A204.1 (cell line): ENCODE data around the gene INPP5D.
"Not testable (repeated sequence)": the region's sequence is repeated elsewhere in the genome, so short reads cannot be mapped to it uniquely, and the experiment has no call there.

Experiments used
- FAIRE-seq: peaks from 2 replicates; lab custom pipeline; 2012; peaks lifted over from hg19 to GRCh38; lab: Jason Lieb, UNC

Gene INPP5D

DNA sequence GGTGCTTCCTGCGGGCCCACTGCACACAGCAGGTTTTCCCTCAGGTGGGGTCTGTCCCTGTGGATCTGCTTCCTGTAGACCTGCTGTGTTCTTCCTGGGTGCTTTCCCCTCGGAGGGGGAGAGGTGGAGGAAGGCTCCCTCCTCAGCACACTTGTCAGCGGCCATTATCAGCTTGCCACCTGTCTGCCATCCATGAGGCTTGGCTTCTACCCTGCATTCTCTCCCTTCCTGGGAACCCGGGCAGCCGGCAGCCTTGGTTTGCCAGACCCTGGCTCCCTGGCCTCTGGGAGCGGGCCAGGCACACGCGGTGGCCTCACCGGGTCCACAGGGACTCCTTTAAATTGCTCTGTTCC is 58.5 kb downstream of the INPP5D start:
- no peak for FAIRE-seq

DNA sequence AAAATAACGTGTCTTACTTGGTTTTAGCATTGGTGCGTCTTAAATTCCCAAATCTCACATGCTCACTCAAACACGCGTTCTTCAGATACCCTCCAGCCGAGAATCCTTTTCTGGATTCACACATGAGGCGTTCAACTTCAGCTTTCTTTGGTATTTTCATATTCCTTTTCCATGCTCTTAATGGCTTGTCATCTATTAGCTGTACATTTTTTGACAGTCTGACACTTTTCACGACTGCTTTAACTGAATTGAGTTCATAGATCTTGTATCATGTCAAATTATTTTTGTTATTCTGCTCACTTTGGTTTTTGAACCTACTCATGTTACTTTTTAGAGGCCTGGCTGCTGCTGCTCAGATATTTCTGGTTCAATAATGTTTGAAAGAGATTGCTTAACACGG is 59.0 kb downstream of the INPP5D start:
- FAIRE-seq = no peak

DNA sequence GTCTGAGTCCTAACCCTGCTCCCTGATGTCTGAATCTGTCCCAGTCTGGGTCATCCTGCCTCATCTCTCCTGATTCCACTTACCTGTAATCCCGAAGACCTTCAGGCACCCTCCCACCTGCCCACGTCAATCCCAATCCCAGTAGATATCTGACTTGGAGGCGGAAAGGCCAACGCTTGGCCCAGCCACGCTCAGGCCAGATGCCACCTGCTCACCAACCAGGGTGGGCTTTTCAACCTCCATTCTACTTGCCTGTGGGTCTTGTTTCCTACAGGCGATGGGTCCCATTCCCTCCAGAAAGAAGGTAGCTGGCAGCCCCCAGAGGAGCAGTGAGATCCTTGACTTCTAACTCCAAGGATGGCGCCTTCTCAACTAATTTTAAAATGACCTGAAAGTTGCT is 59.7 kb downstream of the INPP5D start:
- FAIRE-seq = no peak

DNA sequence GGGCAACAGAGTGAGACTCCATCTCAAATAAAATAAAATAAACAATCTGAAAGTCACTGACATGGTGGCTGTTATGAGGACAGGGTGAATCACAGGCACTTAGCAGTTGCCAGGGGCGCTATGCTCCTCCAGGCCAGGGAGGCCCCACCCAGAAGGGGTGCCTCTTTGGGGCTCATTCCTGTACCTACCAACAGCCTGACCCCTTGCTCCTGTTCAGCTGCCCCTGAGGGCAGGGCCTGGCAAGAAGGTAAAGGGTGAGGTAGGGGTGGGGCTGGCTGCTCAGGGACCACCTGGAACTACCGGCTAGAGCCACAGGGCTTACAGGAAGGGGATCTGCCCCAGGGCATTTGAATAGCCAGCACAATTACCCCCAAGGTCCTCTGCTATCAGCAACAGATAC is 60.3 kb downstream of the INPP5D start:
- no peak for FAIRE-seq

DNA sequence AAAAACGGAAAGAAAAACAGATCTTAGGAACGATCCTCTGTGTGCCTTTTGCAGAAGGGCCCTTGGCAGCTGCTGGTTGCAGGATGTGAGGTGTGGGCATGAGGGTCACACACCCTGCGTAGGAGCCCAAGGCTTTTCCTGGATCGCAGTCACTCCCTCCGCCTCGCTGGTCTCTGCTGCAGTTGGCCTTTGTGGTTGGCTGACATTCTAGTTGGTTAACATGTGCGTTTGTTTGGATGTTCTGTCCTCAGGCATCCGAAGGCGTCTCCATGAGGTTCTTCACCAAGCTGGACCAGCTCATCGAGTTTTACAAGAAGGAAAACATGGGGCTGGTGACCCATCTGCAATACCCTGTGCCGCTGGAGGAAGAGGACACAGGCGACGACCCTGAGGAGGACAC is 61.7 kb downstream of the INPP5D start:
- FAIRE-seq = no peak

DNA sequence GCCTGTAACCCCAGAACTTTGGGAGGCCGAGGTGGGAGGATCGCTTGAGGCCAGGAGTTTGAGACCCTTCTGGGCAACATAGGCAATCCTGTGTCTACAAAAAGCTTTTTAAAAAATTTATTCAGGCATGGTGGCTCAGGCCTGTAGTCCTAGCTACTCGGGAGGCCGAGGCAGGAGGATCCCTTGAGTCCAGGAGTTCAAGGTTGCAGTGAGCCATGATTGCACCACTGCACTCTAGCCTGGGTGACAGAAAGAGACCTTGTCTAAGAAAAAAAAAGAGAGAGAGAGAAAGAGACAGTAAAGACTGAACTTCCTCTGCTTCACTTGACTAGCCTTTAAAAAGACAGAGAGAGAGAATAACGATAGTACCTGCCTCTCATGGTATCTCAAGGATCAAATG is 62.4 kb downstream of the INPP5D start:
- no peak for FAIRE-seq

DNA sequence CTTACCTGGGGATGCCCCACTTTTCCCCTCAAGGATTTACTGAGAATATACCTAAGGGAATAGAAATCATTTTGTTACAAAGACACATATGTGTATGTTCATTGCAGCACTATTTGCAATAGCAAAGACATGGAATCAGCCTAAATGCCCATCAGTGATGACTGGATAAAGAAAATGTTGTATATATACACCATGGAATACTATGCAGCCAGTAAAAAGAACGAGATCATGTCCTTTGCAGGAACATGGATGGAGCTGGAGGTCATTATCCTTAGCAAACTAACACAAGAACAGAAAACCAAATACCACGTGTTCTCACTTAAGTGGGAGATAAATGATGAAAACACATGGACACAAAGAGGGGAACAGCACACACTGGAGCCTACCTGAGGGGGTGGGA is 63.4 kb downstream of the INPP5D start:
- FAIRE-seq = not testable (repeated sequence)

DNA sequence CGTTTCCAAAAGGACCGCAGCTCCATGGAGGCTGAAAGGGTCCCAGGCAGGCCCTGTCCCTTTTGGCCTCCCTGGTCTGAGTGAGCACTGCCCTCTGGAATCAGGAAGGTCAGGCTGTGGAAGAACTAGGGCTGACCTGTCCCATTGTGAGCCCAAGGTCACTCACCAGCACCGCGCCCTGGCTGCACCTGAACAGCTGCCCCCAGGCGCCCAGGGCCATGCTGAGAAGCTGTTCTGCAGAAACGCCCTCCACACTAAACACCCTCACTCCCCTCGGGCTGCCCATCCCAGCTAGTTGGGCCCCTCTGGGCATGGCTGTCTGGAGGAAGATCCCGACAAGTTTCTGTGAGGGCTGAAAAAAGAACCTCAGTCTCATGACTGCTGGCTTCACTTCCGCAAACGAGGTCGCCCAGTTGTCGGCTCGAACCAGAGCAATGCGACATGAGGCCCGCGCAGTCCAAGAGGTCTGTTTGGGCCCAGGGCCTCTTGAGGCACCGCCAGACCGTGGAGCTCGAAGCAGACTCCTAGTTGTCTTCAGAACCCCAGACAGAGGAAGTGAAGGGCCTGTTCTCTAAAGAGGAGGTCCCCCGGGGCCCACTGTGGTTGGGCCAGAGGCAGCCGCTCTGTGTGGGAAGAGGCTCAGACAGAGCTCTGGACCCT is 64.4 kb downstream of the INPP5D start:
- no peak for FAIRE-seq

DNA sequence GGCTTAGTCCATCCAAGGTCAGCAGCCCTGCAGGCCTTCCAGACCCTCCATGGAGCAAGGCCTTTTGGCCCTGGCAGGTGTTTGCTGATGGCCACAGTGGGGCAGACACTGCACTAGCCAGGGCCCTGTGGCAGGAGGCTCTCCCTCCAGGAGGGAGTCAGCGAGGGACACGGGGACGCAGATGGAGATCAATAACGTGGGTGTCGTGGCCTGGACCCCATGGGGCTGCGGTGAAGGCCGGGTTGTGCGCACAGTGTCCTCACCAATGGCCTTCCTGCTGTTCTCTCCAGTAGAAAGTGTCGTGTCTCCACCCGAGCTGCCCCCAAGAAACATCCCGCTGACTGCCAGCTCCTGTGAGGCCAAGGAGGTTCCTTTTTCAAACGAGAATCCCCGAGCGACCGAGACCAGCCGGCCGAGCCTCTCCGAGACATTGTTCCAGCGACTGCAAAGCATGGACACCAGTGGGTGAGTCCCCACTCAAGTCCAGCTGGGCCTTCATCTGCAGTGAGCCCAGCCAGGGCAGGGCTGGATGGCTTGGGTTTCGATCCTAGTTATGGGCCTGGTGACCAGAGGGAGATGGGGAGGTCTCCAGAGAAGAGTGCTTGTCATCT is 65.4 kb downstream of the INPP5D start:
- FAIRE-seq = no peak

DNA sequence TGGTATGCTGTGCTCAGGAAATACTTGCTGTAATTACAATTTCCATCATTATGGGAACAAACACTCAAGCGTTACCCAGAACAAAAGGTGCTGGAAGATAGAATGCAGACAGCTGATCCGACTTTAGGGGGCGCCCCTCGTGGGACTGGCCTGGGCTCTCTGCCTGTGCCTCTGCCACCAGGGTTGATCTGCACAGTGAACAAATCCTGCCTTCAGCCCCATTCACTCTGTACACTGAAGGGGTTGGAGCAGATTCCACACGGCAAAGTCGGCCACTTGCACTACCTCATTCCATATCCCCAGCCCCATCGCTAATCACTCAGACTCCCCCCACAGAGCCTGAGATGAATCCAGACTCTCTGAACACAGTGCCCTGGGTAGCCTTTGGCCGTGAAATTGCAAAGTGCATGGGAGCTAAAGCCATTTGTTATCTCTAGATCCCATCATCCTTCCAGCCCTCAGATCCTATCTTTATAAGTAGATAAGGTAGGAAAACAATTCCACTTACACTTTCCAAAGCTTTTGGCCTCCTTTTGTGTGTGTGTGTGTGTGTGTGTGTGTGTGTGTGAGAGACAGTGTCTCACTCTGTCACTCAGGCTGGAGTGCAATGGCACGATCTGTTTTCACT is 69.3 kb downstream of the INPP5D start:
- no peak for FAIRE-seq

DNA sequence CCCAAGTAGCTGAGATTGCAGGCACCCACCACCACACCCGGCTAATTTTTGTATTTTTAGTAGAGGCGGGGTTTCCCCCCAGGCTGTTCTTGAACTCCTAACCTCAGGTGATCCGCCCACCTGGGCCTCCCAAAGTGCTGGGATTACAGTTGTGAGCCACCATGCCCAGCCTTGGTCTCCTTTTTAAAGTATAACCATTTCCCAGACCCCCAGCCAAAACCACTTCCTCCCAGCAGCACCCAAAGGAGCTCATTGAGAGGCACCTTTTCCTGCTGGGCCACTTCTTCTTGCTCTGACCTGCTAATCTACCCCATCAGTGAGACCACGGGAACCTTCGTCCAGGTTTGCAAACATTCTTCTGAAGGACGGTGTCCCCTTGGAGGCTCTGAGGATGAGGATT is 69.9 kb downstream of the INPP5D start:
- FAIRE-seq = no peak

DNA sequence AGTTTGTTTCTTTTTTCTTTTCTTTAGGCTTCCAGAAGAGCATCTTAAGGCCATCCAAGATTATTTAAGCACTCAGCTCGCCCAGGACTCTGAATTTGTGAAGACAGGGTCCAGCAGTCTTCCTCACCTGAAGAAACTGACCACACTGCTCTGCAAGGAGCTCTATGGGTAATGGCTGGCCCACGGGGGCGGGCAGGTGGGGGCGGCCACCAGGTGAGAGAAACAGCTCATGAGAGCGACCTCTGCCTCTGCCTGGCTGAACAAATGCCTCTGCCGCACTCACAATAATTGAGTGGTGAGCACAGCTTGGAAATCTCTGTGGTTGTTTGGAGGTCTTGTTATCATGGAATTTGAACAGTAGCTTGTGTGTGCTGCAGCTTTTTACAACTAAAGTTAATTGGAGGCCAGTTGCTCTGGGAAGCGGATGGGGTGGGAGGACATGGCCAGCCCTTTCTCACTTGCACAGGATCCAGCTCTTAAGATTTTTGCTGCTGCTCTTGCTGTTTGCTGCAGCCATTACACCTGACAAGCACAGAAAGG is 70.4 kb downstream of the INPP5D start:
- no peak for FAIRE-seq

DNA sequence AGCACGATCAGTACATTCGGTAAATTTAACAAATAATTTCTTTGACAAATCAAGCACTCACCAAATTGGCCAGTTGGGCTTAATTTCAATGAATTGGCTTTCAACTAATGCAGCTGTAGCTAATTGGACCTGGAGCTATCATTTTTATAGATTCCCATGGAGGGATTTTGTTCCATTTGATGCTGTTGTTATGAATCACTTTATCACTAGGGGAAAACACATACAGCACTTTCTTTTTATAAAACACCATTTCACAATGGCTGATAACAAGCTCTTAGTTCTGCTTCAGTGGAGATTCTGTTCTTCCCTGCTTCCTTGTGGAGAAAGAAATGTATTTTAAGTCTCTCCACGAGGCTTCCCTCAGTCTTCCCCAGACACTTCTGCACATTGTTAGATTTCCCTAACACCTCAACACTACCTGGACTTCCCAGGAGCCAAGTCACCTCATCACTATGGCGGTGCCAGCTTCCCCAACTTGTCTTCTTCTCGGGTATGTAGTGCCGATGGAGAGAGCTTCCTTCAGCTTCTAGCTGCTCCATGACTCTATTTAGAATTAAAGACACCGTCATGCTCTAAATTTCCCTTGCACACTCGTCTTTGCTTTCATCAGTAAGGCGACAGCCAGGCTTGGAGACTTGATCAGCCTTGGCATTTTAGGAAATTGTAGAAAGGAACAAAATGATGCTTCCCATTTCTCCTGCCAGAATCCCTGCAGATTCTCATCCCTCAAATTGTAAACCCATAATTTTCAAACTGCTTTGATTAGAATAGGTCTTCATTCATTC is 72.0 kb downstream of the INPP5D start:
- no peak for FAIRE-seq

DNA sequence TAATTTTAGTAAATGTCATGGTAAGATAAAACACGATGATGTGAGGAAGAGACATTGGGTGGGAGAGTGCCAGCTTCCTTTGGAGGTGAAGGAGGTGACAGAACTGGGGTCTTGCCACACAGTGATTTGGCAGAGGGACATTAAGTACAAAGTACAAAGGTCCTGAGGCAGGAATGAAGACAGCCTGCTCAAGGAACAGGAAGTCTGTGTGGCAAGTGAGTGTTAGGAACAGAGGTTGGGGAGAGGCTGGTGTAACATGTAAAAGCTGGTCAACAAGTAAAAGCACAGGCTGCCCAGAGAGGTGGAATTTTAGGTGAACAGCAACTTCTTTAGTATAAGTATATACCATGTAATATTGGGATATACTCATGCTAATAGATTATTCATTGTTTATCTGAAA is 73.1 kb downstream of the INPP5D start:
- no peak for FAIRE-seq

DNA sequence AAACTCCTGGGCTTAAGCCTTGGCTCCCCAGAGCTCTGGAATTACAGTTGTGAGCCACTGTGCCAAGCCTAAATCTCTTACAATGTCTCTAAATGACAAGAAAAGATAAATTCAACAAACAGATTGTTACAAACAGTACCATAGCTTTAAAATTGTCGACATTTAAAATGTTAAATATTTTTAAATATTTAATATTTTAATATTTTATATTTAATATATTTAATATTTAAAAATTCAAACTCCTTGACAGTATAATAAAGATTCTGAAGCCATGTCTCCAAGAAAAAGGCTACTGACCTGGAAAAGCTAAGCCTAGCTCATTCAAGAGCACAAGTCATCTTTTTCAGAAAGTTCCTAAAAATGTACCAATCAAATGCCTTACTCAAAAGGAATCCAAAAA is 75.3 kb downstream of the INPP5D start:
- FAIRE-seq = no peak

DNA sequence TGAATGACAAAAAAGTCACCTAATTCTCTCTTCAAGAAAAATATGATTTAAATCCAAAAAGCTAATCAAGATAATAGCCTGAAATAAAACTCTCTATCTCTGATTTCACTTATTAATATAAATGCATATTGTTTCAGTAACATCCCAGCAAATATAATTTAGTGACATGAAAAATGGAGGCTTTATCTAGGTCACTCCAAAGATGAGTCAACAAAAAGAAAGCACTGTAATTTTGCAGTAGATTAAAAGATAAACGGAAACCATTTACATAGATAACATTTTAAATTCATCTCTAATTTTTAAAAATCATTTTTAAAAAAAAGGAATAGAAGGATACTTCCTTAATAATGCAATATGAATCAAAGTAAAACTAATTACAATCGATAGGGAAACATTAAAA is 76.9 kb downstream of the INPP5D start:
- FAIRE-seq = no peak

DNA sequence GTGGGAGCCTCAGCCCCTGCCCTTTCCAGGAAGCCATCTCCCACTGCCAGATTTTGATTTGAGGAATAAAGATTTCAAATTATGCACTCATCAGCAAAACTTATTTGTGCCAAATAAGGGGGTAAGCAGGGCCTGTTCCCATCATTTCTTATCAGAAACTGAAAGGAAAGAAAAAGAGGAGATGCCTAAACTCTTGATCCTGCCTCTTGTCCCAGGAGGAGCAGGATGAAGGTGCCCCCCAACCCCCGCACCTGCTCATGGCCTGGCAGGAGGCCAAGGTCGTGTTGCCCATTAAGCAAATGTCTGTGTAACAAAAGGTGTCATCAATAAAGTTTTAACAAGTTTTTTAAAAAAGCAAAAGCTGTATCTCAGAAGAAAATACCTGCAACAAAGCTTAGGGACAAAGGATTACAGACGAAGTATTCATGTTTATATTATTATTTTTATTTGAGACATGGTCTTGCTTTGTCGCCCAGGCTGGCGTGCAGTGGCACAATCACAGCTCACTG is 80.0 kb downstream of the INPP5D start:
- no peak for FAIRE-seq

DNA sequence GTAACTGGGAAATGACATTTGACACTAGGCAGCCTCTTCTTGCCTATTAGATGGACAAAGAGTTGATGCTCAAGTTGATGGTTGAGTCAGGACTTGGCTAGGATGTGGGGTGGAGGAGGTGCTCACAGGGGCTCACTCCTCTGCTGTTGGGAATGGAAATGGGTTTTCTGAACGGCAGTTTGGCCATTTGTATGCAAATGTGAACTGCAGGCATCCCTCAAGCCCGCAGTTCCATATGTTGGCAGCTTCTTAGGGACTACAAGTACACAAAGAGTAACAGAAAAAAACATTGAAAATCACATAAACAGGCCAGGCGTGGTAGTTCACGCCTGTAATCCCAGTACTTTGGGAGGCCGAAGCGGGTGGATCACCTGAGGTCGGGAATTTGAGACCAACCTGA is 80.8 kb downstream of the INPP5D start:
- FAIRE-seq = no peak

DNA sequence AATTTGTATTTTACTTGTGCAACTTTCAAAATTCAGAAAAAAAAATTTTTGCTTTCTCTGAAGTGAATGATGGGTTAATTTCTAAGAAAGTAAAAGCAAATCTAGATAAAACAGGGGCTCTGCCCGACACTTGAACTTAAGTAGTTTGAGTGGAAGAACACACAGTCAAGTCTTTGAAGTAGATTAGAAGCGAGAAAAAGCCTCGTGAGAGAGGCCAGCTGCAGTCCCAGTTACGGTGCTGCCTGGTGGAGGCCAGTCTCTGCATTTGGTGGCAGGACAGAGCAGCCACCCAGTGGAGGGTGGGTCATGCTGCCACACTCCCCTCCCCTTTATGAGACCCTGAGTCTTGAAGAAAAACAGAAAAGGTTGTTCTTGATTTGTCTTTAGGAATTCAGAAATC is 81.8 kb downstream of the INPP5D start:
- FAIRE-seq = no peak

DNA sequence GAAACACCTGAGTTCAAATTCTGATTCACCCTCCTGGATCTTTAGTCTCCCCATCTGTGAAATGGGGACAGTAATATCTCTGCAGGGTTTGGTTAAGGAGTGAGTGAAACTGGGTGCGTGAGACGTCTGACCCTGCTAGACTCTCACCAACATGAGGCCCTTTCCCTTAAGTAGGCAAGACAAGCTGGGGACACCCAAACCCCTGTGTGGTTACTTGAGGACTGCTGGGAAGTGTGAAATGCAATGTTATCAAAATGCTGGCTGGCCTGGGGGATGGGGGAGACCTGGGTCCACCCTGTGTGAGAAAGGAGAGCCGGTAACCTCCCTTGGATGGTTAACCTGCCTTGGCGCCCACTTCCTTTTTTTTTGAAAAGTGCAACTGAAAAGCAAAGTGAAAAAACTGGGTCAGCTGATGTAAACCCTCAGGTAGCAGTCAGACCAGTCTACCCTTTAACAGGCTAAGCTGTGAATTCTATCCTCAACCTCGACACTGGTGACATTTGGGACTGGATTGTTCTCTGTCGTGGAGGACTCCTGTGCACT is 82.3 kb downstream of the INPP5D start:
- no peak for FAIRE-seq

DNA sequence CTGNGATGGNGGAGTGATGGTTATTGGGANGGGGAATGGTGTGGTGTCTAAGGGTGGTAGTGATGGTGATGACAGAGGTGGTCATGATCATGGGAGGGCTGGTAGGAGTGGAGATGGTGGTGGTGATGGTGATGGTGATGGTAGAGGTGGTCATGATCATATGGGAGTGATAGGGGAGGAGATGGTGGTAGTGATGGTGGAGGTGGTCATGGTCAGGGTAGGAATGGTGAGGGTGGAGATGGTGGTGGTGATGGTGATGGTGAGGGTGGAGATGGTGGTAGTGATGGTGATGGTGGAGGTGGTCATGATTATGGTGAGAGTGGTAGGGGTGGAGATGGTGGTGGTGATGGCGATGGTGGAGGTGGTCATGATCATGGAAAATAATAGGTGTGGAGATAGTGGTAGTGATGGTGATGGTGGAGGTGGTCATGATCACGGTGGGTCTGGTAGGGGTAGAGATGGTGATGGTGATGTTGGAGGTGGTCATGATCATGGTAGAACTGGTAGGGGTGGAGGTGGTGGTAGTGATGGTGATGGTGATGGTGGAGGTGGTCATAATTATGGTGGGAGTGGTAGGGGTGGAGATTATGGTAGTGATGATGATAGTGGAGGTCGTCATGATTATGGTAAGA is 83.7 kb downstream of the INPP5D start:
- no peak for FAIRE-seq

DNA sequence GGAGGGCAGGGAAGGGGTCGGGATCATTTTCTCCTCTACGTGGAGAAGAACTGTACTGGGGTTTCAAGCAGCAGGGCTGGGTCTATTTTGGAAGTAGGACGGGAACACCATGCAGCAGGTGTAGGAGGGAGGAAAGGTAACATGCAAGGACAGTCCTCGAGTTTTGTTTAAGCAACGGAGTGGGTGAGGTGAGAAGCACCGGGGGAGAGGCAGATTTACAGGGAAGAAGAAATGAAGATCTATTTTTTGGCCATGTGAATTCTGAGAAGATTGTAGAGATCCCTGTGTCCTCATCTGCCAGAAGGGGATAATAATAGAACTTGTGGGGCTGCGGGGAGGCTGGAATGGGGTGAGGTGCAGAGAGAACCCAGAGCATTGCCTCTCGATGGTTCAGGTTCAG is 85.6 kb downstream of the INPP5D start:
- FAIRE-seq = no peak
